HepG2 (cell line): ENCODE data around the gene CTAG1A. TPM values are rescaled to one million over a fixed set of nuclear protein-coding genes. Genes with fewer than 3 reads are reported as not detected.

Source experiments
- ATAC-seq: fragments of 200-7000 bp; cut with Tn5 transposase; 3 replicates; pipeline ENCODE4 v1.9.1; 2020; ENCODE audit warnings: mild to moderate bottlenecking, moderate library complexity
- BruUV-seq: library from RNA; stranded (reverse); fragments of 400-500 nt; replicated peaks from 2 replicates; lab custom pipeline; 2021; lab: Mats Ljungman, UMichigan
- CTCF ChIA-PET: fragments of 300-600 bp; formaldehyde crosslinking; extraction: SDS; loops from one replicate; lab custom pipeline; 2021; ENCODE audit warnings: low total read pairs, inconsistent platforms, low intra/inter-chr PET ratio; lab: Yijun Ruan, JAX
- POLR2A ChIA-PET: fragments of 350-600 bp; sonication (Branson Sonifier 250); formaldehyde crosslinking; loops from one replicate; lab custom pipeline; 2020; ENCODE audit warnings: antibody characterized with exemption, inconsistent platforms; lab: Yijun Ruan, JAX
- DNase-seq: peaks from one replicate; pipeline ENCODE4 v3.0.0-alpha.2; 2015; ENCODE audit warnings: low spot score
- FAIRE-seq: peaks from 3 replicates; lab custom pipeline; 2011; peaks lifted over from hg19 to GRCh38; lab: Jason Lieb, UNC
- H2AFZ ChIP-seq: one replicate; pipeline ENCODE4 v1.6.1; 2011; ENCODE audit warnings: low read length, inconsistent platforms
- H3K27ac ChIP-seq: fragments of 300-600 bp; 3 replicates; pipeline ENCODE4 v1.8.0; 2011; ENCODE audit warnings: mixed run types, mild to moderate bottlenecking, mixed read lengths, low read length, inconsistent platforms; ENCODE audit not compliant: insufficient read depth; ENCODE audit errors: extremely low read length
- H3K27me3 ChIP-seq, 2 experiments: fragments of 200-600 bp in 1 of 2; 2 replicates in 1 of 2; 3 replicates in 1 of 2; pipeline versions ENCODE4 v1.6.0 to v1.8.0; 2011; ENCODE audit warnings: low read length in 2 of 2, mild to moderate bottlenecking in 2 of 2, moderate library complexity in 2 of 2, inconsistent platforms in 1 of 2; ENCODE audit not compliant: insufficient read depth in 2 of 2, control insufficient read depth in 1 of 2
- H3K36me3 ChIP-seq, 2 experiments: fragments of 200-600 bp in 1 of 2; replicated peaks in 1 of 2; 2 replicates in 1 of 2; 3 replicates in 1 of 2; pipeline versions ENCODE4 v1.5.1 to v1.8.0; 2011; ENCODE audit warnings: low read length in 2 of 2, inconsistent platforms in 1 of 2; ENCODE audit not compliant: insufficient read depth in 2 of 2, control insufficient read depth in 1 of 2
- H3K4me1 ChIP-seq: 2 replicates; pipeline ENCODE4 v1.5.1; 2012; ENCODE audit warnings: low read length, inconsistent platforms; ENCODE audit not compliant: insufficient read depth
- H3K4me2 ChIP-seq: 2 replicates; pipeline ENCODE4 v1.6.0; 2011; ENCODE audit warnings: low read depth, low read length, inconsistent platforms
- H3K4me3 ChIP-seq, 3 experiments: fragments of 200-600 bp in 1 of 3; sonication (generic), shearing (Covaris generic) in 1 of 3; replicated peaks in 1 of 3; 2 replicates each; pipeline ENCODE4 v1.5.1; 2011 to 2016; ENCODE audit warnings: low read length in 3 of 3, inconsistent platforms in 2 of 3, low read depth in 2 of 3, mild to moderate bottlenecking in 2 of 3, control low read depth in 1 of 3, mixed read lengths in 1 of 3; ENCODE audit not compliant: insufficient read depth in 1 of 3
- H3K79me2 ChIP-seq: one replicate; pipeline ENCODE4 v1.6.1; 2011; ENCODE audit warnings: low read length, inconsistent platforms; ENCODE audit not compliant: insufficient read depth
- H3K9ac ChIP-seq: 2 replicates; pipeline ENCODE4 v1.6.0; 2011; ENCODE audit warnings: mild to moderate bottlenecking, low read depth, low read length, inconsistent platforms; ENCODE audit not compliant: insufficient read depth
- H3K9me3 ChIP-seq: 2 replicates; pipeline ENCODE4 v1.5.1; 2012; ENCODE audit warnings: mild to moderate bottlenecking, low read length
- H4K20me1 ChIP-seq: 2 replicates; pipeline ENCODE4 v1.6.0; 2011; ENCODE audit warnings: inconsistent platforms, mild to moderate bottlenecking, low read length, moderate library complexity; ENCODE audit not compliant: insufficient read depth
- BHLHE40 ChIP-seq: IDR thresholded peaks from 2 replicates; pipeline ENCODE4 v1.6.1; 2011; ENCODE audit warnings: low read length, improper control_type of control experiment
- EP300 ChIP-seq, 3 experiments: sonication (generic) in 1 of 3; formaldehyde crosslinking in 1 of 3; IDR thresholded peaks; 2 replicates each; pipeline versions ENCODE4 v1.5.1 to v1.6.1; 2011 to 2020; ENCODE audit warnings: low read depth in 2 of 3, low read length in 2 of 3, borderline replicate concordance in 1 of 3, improper control_type of control experiment in 1 of 3, mild to moderate bottlenecking in 1 of 3, missing genetic modification reagents in 1 of 3, moderate library complexity in 1 of 3
- GTF3A ChIP-seq: sonication (generic); formaldehyde crosslinking; conservative IDR thresholded peaks from 2 replicates; pipeline ENCODE4 v1.4.0; 2020; ENCODE audit warnings: mild to moderate bottlenecking, missing genetic modification reagents
- MED13 ChIP-seq: sonication (generic); formaldehyde crosslinking; IDR thresholded peaks from 2 replicates; pipeline ENCODE4 v1.5.0; 2020; ENCODE audit warnings: missing genetic modification reagents
- MIER2 ChIP-seq: IDR thresholded peaks from 2 replicates; pipeline ENCODE4 v1.6.1; 2016; ENCODE audit warnings: missing biosample characterization, missing genetic modification reagents
- MZF1 ChIP-seq: sonication (generic); formaldehyde crosslinking; IDR thresholded peaks from 2 replicates; pipeline ENCODE4 v1.8.1; 2023; ENCODE audit warnings: mild to moderate bottlenecking, missing genetic modification reagents, borderline replicate concordance
- PHF20 ChIP-seq: sonication (generic); formaldehyde crosslinking; IDR thresholded peaks from 2 replicates; pipeline ENCODE4 v1.5.0; 2020; ENCODE audit warnings: mild to moderate bottlenecking, missing genetic modification reagents
- POLR2AphosphoS5 ChIP-seq: IDR thresholded peaks from 2 replicates; pipeline ENCODE4 v1.6.1; 2012; ENCODE audit warnings: low read depth, low read length
- RBFOX2 ChIP-seq: fragments of 200-400 bp; formaldehyde crosslinking; IDR thresholded peaks from 2 replicates; pipeline ENCODE4 v1.6.1; 2017; ENCODE audit warnings: low read depth, mild to moderate bottlenecking, low read length
- RBM22 ChIP-seq: fragments of 200-400 bp; formaldehyde crosslinking; optimal IDR thresholded peaks from 2 replicates; pipeline ENCODE3; 2017; ENCODE audit warnings: mild to moderate bottlenecking, low read length, moderate library complexity
- TBX3 ChIP-seq: fragments of 450-650 bp; IDR thresholded peaks from 2 replicates; pipeline ENCODE4 v1.6.1; 2017; ENCODE audit warnings: antibody characterized with exemption, mild to moderate bottlenecking, inconsistent platforms, borderline replicate concordance
- UBTF ChIP-seq: sonication (generic); formaldehyde crosslinking; IDR thresholded peaks from 2 replicates; pipeline ENCODE4 v1.4.0; 2020; ENCODE audit warnings: mild to moderate bottlenecking, missing genetic modification reagents
- ZBTB25 ChIP-seq: IDR thresholded peaks from 2 replicates; pipeline ENCODE4 v1.6.1; 2018; ENCODE audit warnings: missing genetic modification reagents
- ZNF335 ChIP-seq: sonication (generic); formaldehyde crosslinking; IDR thresholded peaks from 2 replicates; pipeline ENCODE4 v1.4.0; 2020; ENCODE audit warnings: missing genetic modification reagents
- ZNF33A ChIP-seq: sonication (generic); formaldehyde crosslinking; IDR thresholded peaks from 2 replicates; pipeline ENCODE4 v1.5.1; 2020; ENCODE audit warnings: missing genetic modification reagents, mild to moderate bottlenecking, moderate library complexity, borderline replicate concordance
- ZNF431 ChIP-seq: sonication (generic); formaldehyde crosslinking; IDR thresholded peaks from 2 replicates; pipeline ENCODE4 v1.9.0; 2022; ENCODE audit warnings: missing genetic modification reagents, low read depth, mild to moderate bottlenecking, borderline replicate concordance
- ZNF552 ChIP-seq: sonication (generic); formaldehyde crosslinking; IDR thresholded peaks from 2 replicates; pipeline ENCODE4 v1.9.0; 2022; ENCODE audit warnings: missing genetic modification reagents, mild to moderate bottlenecking, borderline replicate concordance
- ZNF562 ChIP-seq: sonication (generic); formaldehyde crosslinking; IDR thresholded peaks from 2 replicates; pipeline ENCODE4 v1.8.0; 2022; ENCODE audit warnings: missing genetic modification reagents, borderline replicate concordance
- ZNF792 ChIP-seq: IDR thresholded peaks from 2 replicates; pipeline ENCODE4 v1.6.1; 2016
- ZNF883 ChIP-seq: sonication (generic); formaldehyde crosslinking; IDR thresholded peaks from 2 replicates; pipeline ENCODE4 v1.5.1; 2020; ENCODE audit warnings: mild to moderate bottlenecking, missing genetic modification reagents; ENCODE audit errors: not compliant biosample characterization
- WGBS: methylation state at CpG from one replicate; pipeline ENCODE4 v1.1.6; 2017; ENCODE audit warnings: low lambda C conversion rate; 5-methylcytosine and 5-hydroxymethylcytosine counted together
- in situ Hi-C: cut with HindIII; loops from 2 replicates; pipeline ENCODE4 v1.10.0; 2017; ENCODE audit warnings: low pct_unique_long_range_greater_than_20kb; ENCODE audit not compliant: extremely low pct_ligation_motif_present
- intact Hi-C: fragments of 100-400 bp; cut with micrococcal nuclease; formaldehyde crosslinking; loops from one replicate; pipeline ENCODE4 v1.10.0; 2022; ENCODE audit not compliant: unreplicated experiment
- polyA plus RNA-seq, 8 experiments: library from polyadenylated mRNA; depleted of rRNA in 3 of 8; stranded (reverse) in 7 of 8; unstranded in 1 of 8; fragments of >200 nt; fragmentation: Illumina TruSeq in 4 of 8; extraction: Trizol in 4 of 8; gene quantifications; 2 replicates each; pipeline versions ENCODE4 v1.2.1 to v1.2.3, GENCODE V29; 2011 to 2016; ENCODE audit warnings: low read depth in 4 of 8, missing spikeins in 1 of 8, mixed read lengths in 1 of 8; ENCODE audit not compliant: insufficient read depth in 1 of 8
- total RNA-seq, 5 experiments: library from RNA; depleted of rRNA; stranded (reverse); fragments of >200 nt; fragmentation: Illumina TruSeq; extraction: Trizol; gene quantifications; 2 replicates each; pipeline ENCODE4 v1.2.3, GENCODE V29; 2016; ENCODE audit warnings: low read depth in 1 of 5

CTAG1A gene
- total and polyA plus RNA-seq, 2 of the 13 experiments (the other 11 are each of a cell fraction or from before 2014, with no cell fraction given): not detected

- no peak for TF ChIP-seq UBTF
- no peak for TF ChIP-seq GTF3A (CRISPR knock-in tag)
- TF ChIP-seq ZNF335 (CRISPR knock-in tag): no peak
- no peak for TF ChIP-seq RBFOX2
- TF ChIP-seq ZNF33A (CRISPR knock-in tag): no peak
- no peak for TF ChIP-seq PHF20 (CRISPR knock-in tag)
Measured at GRCh38 chrX:154541589-154541895, 43.4 kb upstream of the CTAG1A start (continued).

- BruUV-seq: no TSS peak
- H3K4me1 ChIP-seq: peaks cover 66% of the 10 kb centered on the region
- ATAC-seq (peak; percentile 59), FAIRE-seq (peak; percentile 95), DNase-seq (peak; percentile 94)
- H3K4me2 ChIP-seq: peak overlapping the region; percentile 93
- peak overlapping the region; percentile 100 for H3K27ac ChIP-seq
- no peak overlapping the region for H2AFZ ChIP-seq
- no peaks in the 10 kb centered on the region for H3K9me3 ChIP-seq
- peaks cover 34% of the 10 kb centered on the region for H3K79me2 ChIP-seq
- H3K4me3 ChIP-seq: peak overlapping the region; percentile 54 to 78 (median 72); a peak in 5 of 6 replicates
- intact Hi-C loops: no loop called here
- H3K9ac ChIP-seq: peak overlapping the region; percentile 96
- 0 out of 2 replicates have a peak, but pooled peaks cover 6% of the 10 kb centered on the region for H4K20me1 ChIP-seq
- ChIA-PET CTCF (no interaction called here), POLR2A (interaction anchor here (0.6 to 4.0 kb wide), 13 partner anchors 13 to 172 kb away, joined by 3 to 38 read pairs (median 13); partner anchors contain the start of genes DNASE1L1, EMD, FAM3A and FLNA)
- no peaks in the 10 kb centered on the region; a peak in 1 of 5 replicates for H3K27me3 ChIP-seq
- H3K36me3 ChIP-seq: 0 out of 5 replicates have a peak, but pooled peaks cover 0 to 5% of the 10 kb centered on the region in 2 experiments
- in situ Hi-C loops: loop anchor here (25.0 kb wide), 1 partner anchor 130 kb away; the partner anchor contains the start of genes DNASE1L1 and TAFAZZIN
- WGBS: 0% methylated on average over 2 of the region's 12 CpGs
- TF ChIP-seq ZNF883 (CRISPR knock-in tag) (no peak), POLR2AphosphoS5 (peak; percentile 40; the same call in 1 of the 2 replicates), ZNF552 (CRISPR knock-in tag) (no peak), ZNF562 (CRISPR knock-in tag) (no peak), ZNF792 (no peak), RBM22 (peak; percentile 36), BHLHE40 (no peak), TBX3 (no peak), MIER2 (CRISPR knock-in tag) (no peak), EP300 (IDR thresholded peaks at IDR 0.05; ENCODE audit: low read depth in 2 of 2, low read length in 2 of 2) (peak in 1 of 2 experiments; percentile 93; a peak in 2 of 4 replicates), EP300 (CRISPR knock-in tag; IDR thresholded peaks at IDR 0.05; ENCODE audit: borderline replicate concordance) (peak; percentile 77; the same call in 1 of the 2 replicates), ZNF431 (CRISPR knock-in tag) (no peak), MED13 (CRISPR knock-in tag) (peak; percentile 51; the same call in 1 of the 2 replicates), MZF1 (CRISPR knock-in tag) (no peak), ZBTB25 (CRISPR knock-in tag) (no peak)
Measured at GRCh38 chrX:154541896-154542722, 42.8 kb upstream of the CTAG1A start.
